ENCODE measurements around the gene ADAM30.
"Not testable (repeated sequence)": the region's sequence is repeated elsewhere in the genome, so short reads cannot be mapped to it uniquely, and the experiment has no call there.

Gene ADAM30

DNA sequence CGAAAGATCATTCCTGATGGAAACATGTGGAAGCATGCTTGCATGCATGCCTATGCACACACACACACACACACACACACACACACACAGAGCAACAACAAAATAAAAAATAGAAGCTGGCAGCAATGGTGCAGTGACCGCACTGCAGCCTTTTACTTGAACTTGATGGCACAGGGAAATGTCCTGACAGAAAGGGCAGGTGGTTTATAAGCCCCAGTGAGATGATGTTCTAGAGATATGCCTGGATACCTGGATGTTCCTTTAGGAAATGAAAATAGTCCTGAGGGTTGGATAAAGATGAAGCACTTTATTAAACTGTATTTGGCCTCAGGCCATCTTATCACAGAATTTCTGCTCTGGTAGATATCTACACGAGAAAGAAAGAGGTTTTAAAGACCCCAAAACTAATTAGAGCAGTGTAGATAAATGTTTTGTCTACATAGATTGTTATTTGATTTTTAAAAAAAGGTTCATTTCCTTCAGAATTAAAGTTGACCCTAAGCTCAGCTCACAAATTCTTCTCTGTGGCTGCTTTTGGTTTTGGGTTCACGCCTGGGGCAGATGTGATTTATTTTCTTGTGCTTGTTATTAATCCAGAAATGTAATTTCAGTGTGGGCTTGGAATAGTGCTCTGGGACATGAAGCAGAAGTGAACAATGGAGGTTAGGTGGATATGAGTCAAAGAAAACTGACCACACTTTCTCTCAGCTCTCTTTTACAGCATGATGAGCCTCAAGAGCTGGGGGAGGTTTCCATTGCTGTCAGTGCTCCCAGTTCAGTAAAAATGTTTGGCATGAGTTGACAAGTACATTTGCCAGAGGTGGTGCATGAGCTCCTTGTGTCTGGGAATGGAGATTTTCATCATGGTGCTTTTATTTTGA lies 22.9 kb downstream of the ADAM30 start:
- peak; percentile 91 for DNase-seq

DNA sequence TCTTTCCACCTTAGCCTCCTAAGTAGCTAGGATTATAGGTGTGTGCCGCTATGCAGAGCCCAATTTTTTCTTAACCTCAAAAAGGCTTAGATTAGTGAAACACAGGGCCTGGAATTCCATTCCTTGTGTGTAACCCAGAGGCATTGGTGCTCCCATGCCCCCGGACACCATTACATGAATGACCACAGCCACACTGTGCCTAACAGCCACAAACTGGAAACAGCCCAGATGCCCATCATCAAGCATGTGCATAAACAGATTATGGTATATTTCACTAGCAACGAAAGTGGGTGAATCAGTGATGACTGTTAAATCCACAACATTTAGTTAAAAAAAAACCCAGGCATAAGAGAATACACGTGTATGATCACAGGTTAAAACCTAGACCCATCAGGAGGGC lies 24.4 kb downstream of the ADAM30 start:
- peak; percentile 56 for DNase-seq

- DNase-seq, result peak; percentile 76
Measured at GRCh38 chr1:119870917-119871596, 25.3 kb downstream of the ADAM30 start.

GRCh38 chr1:119869995-119870394 lies 26.3 kb downstream of the ADAM30 start:
- DNase-seq, result no peak

DNA sequence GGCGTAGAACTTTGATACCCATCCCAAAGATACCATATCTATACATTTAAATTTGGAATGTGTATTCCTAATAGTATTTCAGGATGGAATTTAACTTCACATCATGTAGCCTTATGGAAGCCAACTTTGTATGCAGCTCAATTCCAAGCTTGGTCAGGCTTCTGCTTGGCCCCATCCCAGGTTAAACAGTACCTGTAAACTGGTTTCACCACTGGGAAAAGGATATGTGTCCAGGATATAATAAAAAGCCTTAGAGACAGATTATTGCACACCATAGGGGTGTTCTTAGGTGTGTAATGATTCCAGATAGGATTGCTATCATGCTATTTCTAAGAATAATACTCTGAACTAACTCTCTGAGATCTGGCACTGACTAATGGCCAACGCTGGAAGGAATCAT lies 28.1 kb downstream of the ADAM30 start:
- DNase-seq, result no peak

DNA sequence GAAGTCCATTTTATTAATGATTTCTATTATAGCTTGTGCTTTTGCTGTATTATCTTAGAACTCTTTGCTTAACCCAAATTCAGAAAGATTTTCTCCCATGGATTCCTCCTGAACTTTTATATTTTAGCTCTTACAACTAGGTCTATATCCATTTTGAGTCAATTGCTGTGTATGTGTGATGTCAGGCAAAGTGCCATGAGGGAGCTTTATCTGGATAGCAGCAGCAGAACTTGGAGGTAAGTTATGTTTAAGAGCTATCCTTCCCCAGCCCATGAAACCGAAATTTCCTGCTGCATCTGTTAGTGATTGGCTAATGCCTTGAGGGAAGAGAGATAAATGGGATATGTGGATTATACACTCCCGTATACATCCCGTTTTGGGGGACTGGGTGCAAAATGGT lies 29.9 kb downstream of the ADAM30 start:
- no peak for DNase-seq

GRCh38 chr1:119865627-119866026 lies 30.7 kb downstream of the ADAM30 start:
- DNase-seq, result peak; percentile 58

DNA sequence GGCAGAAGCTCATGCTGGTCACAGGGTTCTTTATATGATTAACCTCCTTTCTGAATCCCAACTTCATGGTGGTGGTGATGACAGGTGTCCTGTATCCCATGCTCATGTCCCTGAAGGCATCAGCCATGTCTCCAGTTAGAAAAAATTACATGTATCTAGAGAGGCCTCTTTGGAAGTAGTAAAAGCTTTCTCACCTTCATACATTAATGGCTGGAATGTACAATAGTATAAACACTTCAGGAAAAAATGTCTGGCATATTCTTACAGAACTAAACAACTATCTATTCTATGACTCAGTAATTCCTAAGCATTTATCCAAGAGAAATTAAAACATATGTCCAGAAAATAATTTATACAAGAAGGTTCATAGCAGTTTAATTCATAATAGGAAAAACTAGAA lies 34.0 kb downstream of the ADAM30 start:
- peak; percentile 25 for DNase-seq

- DNase-seq, result no peak
Measured at GRCh38 chr1:119861547-119861946, 34.8 kb downstream of the ADAM30 start.

- DNase-seq, result peak; percentile 79
Measured at GRCh38 chr1:119859647-119860046, 36.7 kb downstream of the ADAM30 start.

- DNase-seq, result not testable (repeated sequence)
Measured at GRCh38 chr1:119858556-119859214, 37.6 kb downstream of the ADAM30 start.

DNA sequence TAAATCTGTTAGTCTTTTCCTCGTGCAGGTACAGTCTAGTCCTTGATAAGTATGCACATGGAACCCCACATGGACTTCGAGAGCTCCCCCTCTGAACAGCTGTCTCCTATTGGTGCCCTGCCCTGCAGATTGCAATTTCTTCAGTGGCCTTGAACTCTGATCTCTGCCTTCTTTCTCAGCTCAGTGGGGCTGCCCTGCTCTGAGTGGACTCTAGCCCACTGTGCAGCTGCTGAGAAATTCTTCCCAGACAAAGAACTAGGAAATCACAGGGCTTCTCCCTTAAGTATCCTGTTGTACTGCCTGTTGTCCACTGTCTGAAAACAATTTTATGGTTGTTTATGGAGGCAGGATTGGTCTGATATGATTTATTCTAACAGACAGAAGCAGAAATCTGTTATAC lies 38.2 kb downstream of the ADAM30 start:
- DNase-seq, result no peak

DNA sequence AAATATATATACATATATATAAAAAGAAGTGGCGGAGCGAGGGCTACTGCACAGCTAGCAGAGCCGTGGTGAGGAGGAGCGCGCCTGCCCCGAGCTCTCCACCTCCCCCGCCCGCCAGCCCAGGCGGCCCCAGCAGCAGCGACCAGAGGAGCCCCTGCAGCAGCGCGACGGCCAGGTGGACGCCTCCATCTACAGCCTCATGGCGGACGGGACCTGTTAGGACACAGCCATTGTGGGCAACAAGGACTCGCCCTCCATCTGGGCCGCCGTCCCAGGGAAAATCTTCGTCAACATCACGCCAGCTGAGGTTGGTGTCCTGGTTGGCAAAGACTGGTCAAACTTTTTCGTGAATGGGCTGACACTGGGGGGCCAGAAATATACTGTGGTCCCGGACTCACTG lies 43.2 kb downstream of the ADAM30 start:
- DNase-seq, result no peak

- DNase-seq, result not testable (repeated sequence)
Measured at GRCh38 chr1:119844206-119844605, 52.1 kb downstream of the ADAM30 start.

All from fibroblast of skin of right biceps (primary cell).